ENCODE results near the gene EXOG.

Gene EXOG

DNA sequence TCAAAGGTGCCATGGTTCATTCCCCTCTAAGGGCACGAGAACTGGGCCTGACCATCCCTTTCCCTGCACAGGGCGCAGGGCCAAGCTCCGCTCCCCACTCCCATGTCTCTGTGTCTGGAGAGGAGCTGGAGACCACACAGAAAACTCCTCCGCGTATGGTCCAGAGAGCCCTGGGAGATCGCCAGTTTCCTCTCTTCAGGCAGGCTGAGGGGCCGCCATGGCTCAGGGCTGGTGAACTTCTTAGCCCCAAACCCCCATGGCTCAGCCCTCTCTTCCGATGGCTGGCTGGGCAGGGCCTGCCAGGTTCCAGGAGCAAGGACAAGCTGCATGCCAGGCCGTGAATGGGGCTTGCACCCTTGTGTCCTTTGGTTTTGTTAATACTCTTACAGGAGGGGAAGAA, 52.9 kb downstream of the EXOG start:
- DNase-seq, result no peak

DNA sequence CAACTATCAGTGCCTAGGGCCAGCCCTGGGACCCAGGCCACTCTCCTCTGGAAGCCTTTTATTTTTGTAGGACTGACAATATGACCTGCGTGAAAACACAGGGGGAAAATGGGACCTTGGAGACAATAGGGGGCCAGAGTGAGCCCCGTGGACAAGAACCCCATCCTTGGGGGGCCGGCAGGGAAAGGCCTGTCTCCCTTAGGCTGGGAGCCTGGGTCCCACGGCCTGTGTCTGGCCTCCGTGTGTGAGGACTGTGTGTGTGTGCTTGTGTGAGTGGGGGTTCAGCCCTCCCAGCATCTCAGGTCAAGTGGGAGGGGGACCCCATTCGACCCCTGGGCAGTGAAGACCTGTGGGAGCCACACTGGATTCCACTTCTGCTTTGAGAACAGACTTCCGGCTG, 53.3 kb downstream of the EXOG start:
- DNase-seq, result no peak

- DNase-seq, result no peak
Measured at GRCh38 chr3:38549957-38550840, 54.1 kb downstream of the EXOG start.

- DNase-seq, result no peak
Measured at GRCh38 chr3:38551026-38551832, 55.1 kb downstream of the EXOG start.

DNA sequence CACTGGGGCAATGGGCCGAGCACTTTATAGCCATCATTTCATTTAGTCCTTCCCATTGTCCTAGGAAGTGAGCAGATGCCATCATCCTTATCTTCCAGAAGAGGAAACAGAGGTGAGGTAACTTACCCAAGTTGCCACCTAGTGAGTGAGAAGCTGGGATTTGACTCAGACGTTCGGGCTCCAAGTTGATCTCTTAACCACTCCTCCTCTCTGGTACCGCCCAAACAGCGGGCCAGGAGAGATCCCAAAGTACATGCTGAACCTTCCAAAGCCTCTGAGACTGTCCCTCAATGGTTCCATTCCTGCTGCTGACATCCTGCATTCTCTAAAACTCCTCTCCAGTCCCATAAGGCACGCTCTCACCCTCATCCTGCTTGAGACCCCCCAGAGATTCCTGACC, 56.2 kb downstream of the EXOG start:
- no peak for DNase-seq

- DNase-seq, result no peak
Measured at GRCh38 chr3:38553071-38553470, 56.9 kb downstream of the EXOG start.

DNA sequence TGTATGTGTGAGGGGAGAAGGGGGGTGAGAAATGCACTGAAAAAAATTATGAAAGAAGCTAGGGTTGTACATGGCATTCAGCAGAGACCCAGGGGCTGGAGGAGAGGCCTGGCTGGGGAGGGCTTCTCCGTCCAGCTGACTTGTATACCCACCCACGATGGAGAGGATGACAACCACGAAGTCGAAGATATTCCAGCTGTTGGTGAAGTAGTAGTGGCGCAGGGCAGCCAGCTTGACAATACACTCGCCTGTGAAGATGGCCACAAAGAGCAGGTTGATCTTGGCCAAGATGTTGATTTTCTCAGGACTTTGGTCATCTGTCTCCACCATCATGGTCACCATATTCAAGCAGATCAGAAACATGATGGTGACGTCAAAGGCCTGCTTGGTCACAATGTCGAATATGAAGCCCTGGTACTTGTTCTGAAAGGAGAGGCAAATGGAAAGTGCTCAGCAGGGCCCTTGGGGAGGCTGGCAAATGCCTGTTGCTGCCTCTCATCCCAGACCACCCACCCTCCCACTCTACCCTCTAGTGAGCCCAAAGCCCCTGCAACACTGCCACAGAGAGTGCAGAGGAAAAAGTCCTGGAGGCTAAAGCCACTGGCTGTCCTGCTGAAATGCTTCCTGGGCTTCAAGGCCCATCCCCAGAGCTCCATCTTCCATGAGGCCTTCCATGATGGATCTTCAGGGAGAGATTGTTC, 58.1 kb downstream of the EXOG start:
- DNase-seq, result no peak

DNA sequence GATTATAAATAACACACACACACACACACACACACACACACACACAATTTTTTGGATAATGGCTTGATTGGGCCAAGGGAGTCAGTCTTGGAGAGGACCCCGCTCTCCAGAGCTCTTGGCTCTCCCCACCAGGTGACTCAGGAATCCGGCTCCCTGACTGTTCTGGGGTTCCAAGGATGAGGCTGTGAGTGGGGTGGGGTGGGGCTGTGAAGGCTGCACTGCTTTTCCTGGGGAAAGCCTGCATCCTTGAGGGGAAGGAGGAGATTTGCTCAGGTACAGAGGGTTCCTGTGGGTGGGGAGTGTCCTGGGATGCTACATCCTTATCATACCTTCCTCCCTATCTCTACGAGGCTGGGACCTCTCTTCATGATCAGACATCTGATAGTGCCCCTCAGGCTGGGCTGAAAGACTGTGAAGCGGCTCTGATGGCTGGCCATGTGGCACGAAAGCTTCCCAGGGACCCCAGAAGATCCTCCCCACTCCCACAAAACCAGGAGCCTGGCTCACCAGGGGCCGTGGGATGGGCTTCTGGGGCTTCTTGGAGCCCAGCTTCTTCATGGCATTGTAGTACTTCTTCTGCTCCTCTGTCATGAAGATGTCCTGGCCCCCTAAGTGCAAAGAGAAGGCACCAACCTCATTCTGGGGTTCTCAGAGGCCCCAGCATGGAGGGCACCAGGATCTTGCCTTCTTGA, 59.2 kb downstream of the EXOG start:
- no peak for DNase-seq

- DNase-seq, result no peak
Measured at GRCh38 chr3:38555926-38556325, 59.8 kb downstream of the EXOG start.

DNA sequence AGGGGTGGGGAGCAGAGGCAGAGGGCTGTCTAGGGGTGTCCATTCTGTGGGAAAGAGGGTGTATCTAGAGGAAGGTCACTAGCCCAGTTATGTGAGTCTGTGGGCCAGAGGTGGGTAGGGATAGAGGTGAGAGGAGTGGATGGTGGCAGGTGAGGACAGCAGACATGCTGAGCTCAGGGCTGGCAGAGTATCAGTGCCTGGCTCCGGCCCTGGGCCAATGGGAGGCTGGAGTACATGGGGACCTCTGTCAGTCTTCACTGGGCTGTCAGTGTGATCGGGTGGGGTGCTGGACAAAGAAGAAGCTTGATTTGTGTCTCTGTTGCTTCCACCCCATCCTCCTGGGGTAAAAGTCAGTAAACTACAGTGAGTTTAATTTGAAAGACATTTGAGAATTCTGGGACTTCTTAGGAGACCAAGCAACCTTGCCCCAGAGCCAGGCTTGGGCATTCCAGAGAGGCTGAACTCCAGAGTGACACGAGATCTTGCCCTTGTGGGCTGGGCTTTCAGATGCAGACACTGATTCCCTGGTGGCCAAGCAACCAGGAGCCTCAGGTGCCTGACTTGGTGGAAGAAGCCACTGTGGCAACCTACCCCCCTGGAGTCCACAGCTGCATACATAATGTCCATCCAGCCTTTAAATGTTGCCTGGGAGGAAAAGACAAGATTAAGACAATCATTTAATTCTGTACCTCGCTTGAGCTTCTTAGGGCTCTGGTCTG, 60.7 kb downstream of the EXOG start:
- no peak for DNase-seq

- DNase-seq, result no peak
Measured at GRCh38 chr3:38558864-38559263, 62.7 kb downstream of the EXOG start.

GRCh38 chr3:38560284-38560683, 64.1 kb downstream of the EXOG start:
- DNase-seq, result no peak

GRCh38 chr3:38560996-38561717, 65.0 kb downstream of the EXOG start:
- DNase-seq, result no peak

- DNase-seq, result no peak
Measured at GRCh38 chr3:38561746-38562466, 65.8 kb downstream of the EXOG start.

- no peak for DNase-seq
Measured at GRCh38 chr3:38562467-38562925, 66.4 kb downstream of the EXOG start.

DNA sequence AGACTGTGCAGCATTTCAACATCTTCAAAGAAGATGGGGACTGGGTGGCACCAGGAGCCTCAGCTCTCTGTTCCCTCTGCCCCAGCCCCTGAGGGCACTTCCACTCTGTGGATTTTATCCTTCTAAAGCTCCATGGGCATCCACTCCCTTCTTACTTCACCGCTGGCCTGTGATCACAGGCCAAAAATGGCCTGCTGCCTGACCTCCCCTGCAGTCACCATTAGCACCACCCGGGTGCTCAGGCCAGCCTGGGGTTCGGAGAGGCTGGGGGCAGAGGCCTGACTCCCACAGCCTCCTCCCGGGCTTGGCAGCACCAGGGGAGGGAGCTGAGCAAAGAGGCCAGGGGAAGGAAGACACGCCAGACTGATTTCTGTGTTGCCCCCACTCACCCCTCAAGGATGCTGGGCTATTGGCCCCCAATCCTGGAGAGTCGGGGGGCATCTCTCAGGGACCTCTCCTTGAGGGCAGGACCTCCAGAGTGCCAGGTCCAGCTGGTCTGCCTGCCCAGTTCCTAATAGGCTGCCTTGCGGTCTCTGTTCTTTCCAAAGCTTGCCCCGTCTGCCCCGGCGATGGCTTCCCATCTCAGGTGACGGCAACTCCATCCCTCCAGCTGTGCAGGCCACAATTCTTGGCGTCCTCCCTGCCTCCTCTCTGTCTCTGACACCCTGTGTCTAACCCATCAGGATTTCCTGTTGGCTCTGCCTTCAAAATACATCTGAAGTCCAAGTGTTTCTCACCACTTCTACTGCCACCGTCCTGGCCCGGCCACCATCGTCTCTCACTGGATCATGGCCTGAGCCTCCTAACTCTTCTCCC, 67.1 kb downstream of the EXOG start:
- DNase-seq, result no peak

GRCh38 chr3:38563886-38564270, 67.7 kb downstream of the EXOG start:
- no peak for DNase-seq

GRCh38 chr3:38564631-38565338, 68.6 kb downstream of the EXOG start:
- DNase-seq, result no peak
